Bronchial epithelial cell (primary cell): ENCODE data around the gene ZBTB5. TPM values are rescaled to one million over a fixed set of nuclear protein-coding genes. Genes with fewer than 3 reads are reported as not detected.
A peak's percentile ranks its signal among the peaks of the same experiment; 100 is the strongest.
"Not testable (repeated sequence)": the region's sequence is repeated elsewhere in the genome, so short reads cannot be mapped to it uniquely, and the experiment has no call there.

Experiments
- DNase-seq: peaks from one replicate; pipeline ENCODE4 v3.0.0-alpha.2; 2010; ENCODE audit warnings: low read depth
- FAIRE-seq: peaks from 2 replicates; lab custom pipeline; 2011; peaks lifted over from hg19 to GRCh38; lab: Jason Lieb, UNC
- H3K27me3 ChIP-seq: 2 replicates; pipeline ENCODE4 v1.5.1; 2011; ENCODE audit warnings: low read length; ENCODE audit not compliant: control insufficient read depth, insufficient read depth
- H3K36me3 ChIP-seq: 2 replicates; pipeline ENCODE4 v1.5.1; 2011; ENCODE audit warnings: low read length; ENCODE audit not compliant: control insufficient read depth, insufficient read depth
- H3K4me3 ChIP-seq: 2 replicates; pipeline ENCODE4 v1.5.1; 2011; ENCODE audit warnings: mild to moderate bottlenecking, low read depth, low read length, control low read depth
- total RNA-seq: library from RNA; depleted of rRNA; stranded (reverse); fragments of >200 nt; gene quantifications from 2 replicates; pipeline ENCODE4 v1.2.1, GENCODE V29; 2014
- TF ChIP-seq, protein P1 (sequence below): IDR thresholded peaks from 2 replicates; pipeline ENCODE4 v1.5.1; 2011; ENCODE audit warnings: mild to moderate bottlenecking, moderate library complexity, low read length, control low read depth, inconsistent platforms; ENCODE audit not compliant: insufficient read depth, severe bottlenecking

The ZBTB5 gene, protein sequence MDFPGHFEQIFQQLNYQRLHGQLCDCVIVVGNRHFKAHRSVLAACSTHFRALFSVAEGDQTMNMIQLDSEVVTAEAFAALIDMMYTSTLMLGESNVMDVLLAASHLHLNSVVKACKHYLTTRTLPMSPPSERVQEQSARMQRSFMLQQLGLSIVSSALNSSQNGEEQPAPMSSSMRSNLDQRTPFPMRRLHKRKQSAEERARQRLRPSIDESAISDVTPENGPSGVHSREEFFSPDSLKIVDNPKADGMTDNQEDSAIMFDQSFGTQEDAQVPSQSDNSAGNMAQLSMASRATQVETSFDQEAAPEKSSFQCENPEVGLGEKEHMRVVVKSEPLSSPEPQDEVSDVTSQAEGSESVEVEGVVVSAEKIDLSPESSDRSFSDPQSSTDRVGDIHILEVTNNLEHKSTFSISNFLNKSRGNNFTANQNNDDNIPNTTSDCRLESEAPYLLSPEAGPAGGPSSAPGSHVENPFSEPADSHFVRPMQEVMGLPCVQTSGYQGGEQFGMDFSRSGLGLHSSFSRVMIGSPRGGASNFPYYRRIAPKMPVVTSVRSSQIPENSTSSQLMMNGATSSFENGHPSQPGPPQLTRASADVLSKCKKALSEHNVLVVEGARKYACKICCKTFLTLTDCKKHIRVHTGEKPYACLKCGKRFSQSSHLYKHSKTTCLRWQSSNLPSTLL
- 8.2 and 8.6 TPM in 2 replicates for total RNA-seq

DNA sequence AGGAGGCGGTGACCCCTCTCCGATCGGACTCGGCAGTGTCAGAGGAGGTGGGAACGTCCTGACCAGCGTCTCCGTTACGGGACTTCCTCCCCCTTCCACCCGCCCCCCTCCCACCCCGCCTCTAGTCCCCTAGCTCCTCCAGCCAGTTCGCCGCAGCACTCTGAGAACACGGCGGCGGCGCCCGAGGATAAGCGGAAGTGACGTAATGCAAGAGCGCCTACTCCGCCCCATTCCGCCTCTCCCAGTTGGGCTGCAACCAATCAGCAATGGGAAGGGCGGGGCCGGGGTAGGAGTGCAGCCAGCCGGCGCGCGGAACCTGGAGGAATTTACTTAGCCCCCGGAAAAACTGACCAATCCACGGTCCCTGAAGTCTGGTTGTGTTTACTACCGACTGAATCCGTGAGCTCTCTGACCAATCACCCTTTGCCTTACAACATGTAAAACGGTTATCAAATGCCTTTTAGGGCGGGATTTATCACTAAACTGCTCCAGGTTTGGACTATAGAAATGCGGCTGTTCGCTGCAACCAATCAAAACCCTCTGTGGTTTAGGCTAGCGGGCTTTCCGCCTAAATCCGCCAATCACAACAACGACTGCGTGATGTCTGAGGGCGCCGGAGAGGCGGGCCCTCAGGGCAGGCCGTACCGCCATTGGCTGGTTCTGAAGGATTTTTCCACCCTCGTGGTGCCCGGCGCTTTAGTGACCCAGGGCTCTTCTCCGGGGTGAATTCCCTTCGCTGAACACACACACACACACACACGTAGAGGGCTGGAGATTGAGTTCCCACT is at the start of gene ZBTB5:
Gene ZBTB5, minus strand, starts transcription at position 202 of the 788 bp plus-strand sequence. CDS start 22,899 bp downstream, outside the sequence.
- TF ChIP-seq, protein P1, sequence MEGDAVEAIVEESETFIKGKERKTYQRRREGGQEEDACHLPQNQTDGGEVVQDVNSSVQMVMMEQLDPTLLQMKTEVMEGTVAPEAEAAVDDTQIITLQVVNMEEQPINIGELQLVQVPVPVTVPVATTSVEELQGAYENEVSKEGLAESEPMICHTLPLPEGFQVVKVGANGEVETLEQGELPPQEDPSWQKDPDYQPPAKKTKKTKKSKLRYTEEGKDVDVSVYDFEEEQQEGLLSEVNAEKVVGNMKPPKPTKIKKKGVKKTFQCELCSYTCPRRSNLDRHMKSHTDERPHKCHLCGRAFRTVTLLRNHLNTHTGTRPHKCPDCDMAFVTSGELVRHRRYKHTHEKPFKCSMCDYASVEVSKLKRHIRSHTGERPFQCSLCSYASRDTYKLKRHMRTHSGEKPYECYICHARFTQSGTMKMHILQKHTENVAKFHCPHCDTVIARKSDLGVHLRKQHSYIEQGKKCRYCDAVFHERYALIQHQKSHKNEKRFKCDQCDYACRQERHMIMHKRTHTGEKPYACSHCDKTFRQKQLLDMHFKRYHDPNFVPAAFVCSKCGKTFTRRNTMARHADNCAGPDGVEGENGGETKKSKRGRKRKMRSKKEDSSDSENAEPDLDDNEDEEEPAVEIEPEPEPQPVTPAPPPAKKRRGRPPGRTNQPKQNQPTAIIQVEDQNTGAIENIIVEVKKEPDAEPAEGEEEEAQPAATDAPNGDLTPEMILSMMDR: no peak
- Histone ChIP-seq H3K36me3 (no peaks in the 10 kb centered on the region), H3K4me3 (peak within 1 kb of the TSS; percentile 82), H3K27me3 (no peaks in the 10 kb centered on the region)
- FAIRE-seq (no peak), DNase-seq (peak; percentile 98)

DNA sequence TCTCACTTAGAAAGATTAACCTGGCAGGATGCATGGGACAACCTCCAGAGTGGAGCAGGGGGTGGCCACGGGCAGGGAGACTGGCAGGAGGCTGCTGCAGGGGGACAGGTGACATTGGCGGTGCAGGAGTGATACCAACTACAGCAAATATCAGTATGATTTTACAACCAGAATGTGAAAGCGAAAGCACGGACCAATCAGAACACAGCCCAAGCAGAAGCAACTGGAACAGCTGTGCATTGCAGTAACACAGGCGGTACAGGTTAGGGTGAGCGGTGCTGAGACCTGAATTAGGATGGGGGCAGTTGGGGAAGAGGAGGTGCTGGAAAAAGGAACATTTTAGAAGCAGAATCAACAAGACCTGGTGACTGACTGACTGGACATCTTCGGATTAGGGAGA is 49.7 kb upstream of the ZBTB5 start:
- no peak for FAIRE-seq
- Histone ChIP-seq H3K27me3 (no peaks in the 10 kb centered on the region), H3K4me3 (no peak overlapping the region), H3K36me3 (peaks cover 1% of the 10 kb centered on the region)
- TF ChIP-seq, protein P1: no peak
- DNase-seq: no peak

DNA sequence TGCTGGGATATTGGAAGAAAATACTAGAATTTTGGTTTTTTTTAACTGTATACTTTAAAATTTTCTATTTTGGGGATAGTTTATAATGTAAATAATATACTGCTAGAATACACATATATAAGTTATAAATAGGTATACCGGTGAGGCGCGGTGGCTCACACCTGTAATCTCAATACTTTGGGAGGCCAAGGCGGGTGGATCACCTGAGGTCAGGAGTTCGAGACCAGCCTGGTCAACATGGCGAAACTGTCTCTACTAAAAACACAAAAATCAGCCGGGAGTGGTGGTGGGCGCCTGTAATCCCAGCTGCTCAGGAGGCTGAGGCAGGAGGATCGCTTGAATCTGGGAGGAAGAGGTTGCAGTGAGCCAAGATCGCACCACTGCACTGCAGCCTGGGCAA is 49.2 kb upstream of the ZBTB5 start:
- H3K36me3 ChIP-seq, H3K4me3 ChIP-seq, FAIRE-seq, H3K27me3 ChIP-seq, DNase-seq: not testable (repeated sequence)

DNA sequence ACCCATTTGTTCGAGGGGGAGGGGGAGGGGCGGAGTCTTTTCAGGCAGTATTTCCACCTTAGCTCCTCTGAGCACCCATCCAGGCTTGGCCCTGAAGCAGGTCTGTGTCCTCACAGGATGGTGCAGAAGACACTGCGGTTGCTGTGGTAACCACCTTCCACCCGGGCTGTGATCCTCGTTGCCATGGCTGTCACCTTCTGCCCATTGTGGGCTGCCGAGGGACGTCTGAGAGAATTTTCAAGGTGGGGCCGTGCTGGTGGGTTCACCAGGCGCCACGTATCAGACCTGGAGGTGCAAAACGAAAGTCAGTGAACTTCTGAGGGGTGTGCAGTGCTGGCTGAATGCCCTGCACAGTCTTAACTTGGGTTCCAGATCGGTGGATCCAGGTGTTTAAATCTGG is 47.2 kb upstream of the ZBTB5 start:
- TF ChIP-seq, protein P1: no peak
- no peak overlapping the region for H3K4me3 ChIP-seq
- no peaks in the 10 kb centered on the region for H3K36me3 ChIP-seq
- DNase-seq (no peak), FAIRE-seq (no peak)
- no peaks in the 10 kb centered on the region for H3K27me3 ChIP-seq

DNA sequence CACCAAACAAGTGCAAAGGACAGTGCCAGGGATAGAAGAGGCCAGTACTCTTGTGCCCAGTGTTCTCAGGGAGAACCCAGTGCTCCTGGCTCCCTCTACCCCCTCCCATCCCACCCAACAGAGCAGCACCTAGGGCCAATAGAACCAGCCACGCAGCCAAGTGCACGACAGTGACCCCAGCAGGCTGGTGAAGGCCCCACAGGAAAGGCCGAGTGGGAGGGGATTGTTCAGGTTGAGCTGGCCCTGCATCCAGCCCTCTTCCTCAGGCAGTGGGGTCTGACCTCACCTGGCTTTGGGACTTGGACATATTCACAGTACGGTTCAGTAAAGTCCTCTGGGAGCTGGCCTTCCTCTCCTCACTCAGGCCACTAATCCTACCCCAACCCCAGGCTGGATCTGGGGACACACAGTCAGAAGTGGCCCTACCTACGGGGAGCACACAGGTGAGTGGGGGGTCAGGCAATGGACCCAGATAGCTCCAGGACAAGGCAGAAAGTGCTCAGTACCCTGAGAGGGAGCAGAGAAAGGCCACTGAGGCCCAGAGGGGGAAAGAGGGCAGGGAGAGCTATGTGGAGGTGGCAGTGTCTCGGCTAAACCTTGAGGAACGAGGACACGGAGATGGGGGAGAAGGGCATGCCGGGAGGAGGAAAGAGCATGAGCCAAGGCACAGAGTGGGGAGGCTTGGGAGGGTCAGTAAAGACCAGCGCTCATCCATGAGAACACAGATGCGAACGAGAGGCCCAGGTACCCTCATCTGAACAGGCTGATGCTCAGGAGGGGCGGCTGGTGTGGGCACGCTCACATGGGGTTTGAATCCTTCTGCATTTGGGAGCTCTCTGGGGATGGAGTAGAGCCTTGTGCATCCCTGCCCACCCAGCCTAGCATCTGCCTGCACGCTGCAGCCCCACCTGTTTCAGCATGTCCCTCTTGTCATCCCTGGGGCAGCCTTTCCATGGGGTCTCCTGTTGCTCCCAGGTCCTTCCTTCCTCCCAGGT is 46.1 kb upstream of the ZBTB5 start:
- TF ChIP-seq, protein P1: peak; percentile 9
- Histone ChIP-seq H3K4me3 (no peak overlapping the region), H3K36me3 (no peaks in the 10 kb centered on the region), H3K27me3 (no peaks in the 10 kb centered on the region)
- FAIRE-seq: no peak
- DNase-seq: no peak

DNA sequence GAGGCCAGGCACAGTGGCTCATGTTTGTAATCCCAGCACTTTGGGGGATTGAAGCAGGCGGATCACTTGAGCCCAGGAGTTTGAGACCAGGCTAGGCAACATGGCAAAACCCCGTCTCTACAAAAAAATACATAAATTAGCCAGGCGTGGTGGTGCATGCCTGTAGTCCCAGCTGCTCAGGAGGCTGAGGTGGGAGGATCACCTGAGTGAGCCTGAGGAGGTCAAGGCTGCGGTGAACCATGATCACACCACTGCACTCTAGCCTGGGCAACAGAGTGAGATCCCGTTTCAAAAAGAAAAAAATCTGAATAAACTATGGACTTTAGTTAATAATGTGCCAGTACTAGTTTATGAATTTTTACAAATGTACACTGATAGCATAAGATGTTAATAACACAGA is 44.8 kb upstream of the ZBTB5 start:
- DNase-seq, H3K27me3 ChIP-seq, FAIRE-seq, H3K36me3 ChIP-seq, H3K4me3 ChIP-seq: not testable (repeated sequence)
